Astrocyte (in vitro differentiated cells and primary cell): ENCODE measurements around the gene ZBTB44. TPM values are rescaled to one million over a fixed set of nuclear protein-coding genes. Genes with fewer than 3 reads are reported as not detected.

ENCODE experiments used
- DNase-seq: peaks from one replicate; pipeline ENCODE4 v3.0.0-alpha.2; 2010; ENCODE audit warnings: low read depth
- FAIRE-seq: peaks from 2 replicates; lab custom pipeline; 2011; peaks lifted over from hg19 to GRCh38; lab: Jason Lieb, UNC
- H2AFZ ChIP-seq: 2 replicates; pipeline ENCODE4 v1.6.0; 2012; ENCODE audit warnings: low read depth, low read length, inconsistent platforms
- H3K27ac ChIP-seq: 2 replicates; pipeline ENCODE4 v1.5.1; 2011; ENCODE audit warnings: low read depth, low read length, inconsistent platforms
- H3K27me3 ChIP-seq: 2 replicates; pipeline ENCODE4 v1.6.0; 2011; ENCODE audit warnings: low read length, inconsistent platforms; ENCODE audit not compliant: insufficient read depth
- H3K36me3 ChIP-seq: 2 replicates; pipeline ENCODE4 v1.5.1; 2011; ENCODE audit warnings: low read length, inconsistent platforms; ENCODE audit not compliant: insufficient read depth
- H3K4me1 ChIP-seq: 2 replicates; pipeline ENCODE4 v1.5.1; 2011; ENCODE audit warnings: low read length, inconsistent platforms; ENCODE audit not compliant: insufficient read depth
- H3K4me2 ChIP-seq: 2 replicates; pipeline ENCODE4 v1.6.0; 2012; ENCODE audit warnings: low read length, inconsistent platforms
- H3K4me3 ChIP-seq: 2 replicates; pipeline ENCODE4 v1.5.1; 2011; ENCODE audit warnings: low read depth, mild to moderate bottlenecking, low read length, inconsistent platforms; ENCODE audit not compliant: insufficient read depth
- H3K79me2 ChIP-seq: 2 replicates; pipeline ENCODE4 v1.6.0; 2012; ENCODE audit warnings: mild to moderate bottlenecking, low read length, inconsistent platforms; ENCODE audit not compliant: insufficient read depth
- H3K9ac ChIP-seq: 2 replicates; pipeline ENCODE4 v1.6.0; 2012; ENCODE audit warnings: mild to moderate bottlenecking, low read length, inconsistent platforms
- H3K9me3 ChIP-seq: 2 replicates; pipeline ENCODE4 v1.5.1; 2012; ENCODE audit warnings: low read depth, mild to moderate bottlenecking, low read length, inconsistent platforms; ENCODE audit not compliant: insufficient read depth
- H4K20me1 ChIP-seq: 2 replicates; pipeline ENCODE4 v1.6.0; 2012; ENCODE audit warnings: low read length, inconsistent platforms; ENCODE audit not compliant: insufficient read depth
- H3K27ac Mint-ChIP-seq: one replicate; pipeline ENCODE4 v1.8.0; 2021; ENCODE audit warnings: mild to moderate bottlenecking, mixed read lengths; ENCODE audit not compliant: unreplicated experiment
- H3K27me3 Mint-ChIP-seq: one replicate; pipeline ENCODE4 v1.8.0; 2021; ENCODE audit warnings: low read depth, mixed read lengths; ENCODE audit not compliant: unreplicated experiment
- H3K36me3 Mint-ChIP-seq: one replicate; pipeline ENCODE4 v1.8.0; 2021; ENCODE audit warnings: low read depth, mixed read lengths; ENCODE audit not compliant: unreplicated experiment
- H3K4me1 Mint-ChIP-seq: one replicate; pipeline ENCODE4 v1.8.0; 2021; ENCODE audit warnings: low read depth, mixed read lengths; ENCODE audit not compliant: unreplicated experiment
- H3K4me3 Mint-ChIP-seq: one replicate; pipeline ENCODE4 v1.8.0; 2021; ENCODE audit warnings: mild to moderate bottlenecking, moderate library complexity, mixed read lengths; ENCODE audit not compliant: unreplicated experiment
- H3K9me3 Mint-ChIP-seq: one replicate; pipeline ENCODE4 v1.8.0; 2021; ENCODE audit warnings: mild to moderate bottlenecking, mixed read lengths; ENCODE audit not compliant: unreplicated experiment
- CTCF ChIP-seq: IDR thresholded peaks from 2 replicates; pipeline ENCODE4 v1.5.1; 2011; ENCODE audit warnings: low read depth, mild to moderate bottlenecking, inconsistent platforms, low read length, moderate library complexity; ENCODE audit not compliant: insufficient read depth
- EZH2 ChIP-seq: IDR thresholded peaks from 2 replicates; pipeline ENCODE4 v1.6.1; 2012; ENCODE audit warnings: mild to moderate bottlenecking, low read length, inconsistent platforms; ENCODE audit not compliant: insufficient read depth
- total RNA-seq: library from RNA; stranded (reverse); gene quantifications from 2 replicates; pipeline ENCODE4 v1.2.1, GENCODE V29; 2021

Gene ZBTB44
- total RNA-seq, 1 donor from 2014 or later = 25.3 TPM

GRCh38 chr11:130216221-130216550 is 98.5 kb downstream of the ZBTB44 start:
- TF ChIP-seq CTCF = no peak
- no peak for TF ChIP-seq EZH2
- Mint-ChIP-seq H3K27ac (no peak overlapping the region), H3K4me1 (no peaks in the 10 kb centered on the region), H3K27me3 (peaks cover 56% of the 10 kb centered on the region), H3K4me3 (no peak overlapping the region), H3K9me3 (peaks cover 4% of the 10 kb centered on the region), H3K36me3 (peaks cover 2% of the 10 kb centered on the region)
- Histone ChIP-seq H3K79me2 (no peaks in the 10 kb centered on the region), H3K27ac (no peak overlapping the region), H2AFZ (no peak overlapping the region), H3K4me1 (no peaks in the 10 kb centered on the region), H3K4me3 (no peak overlapping the region), H3K9ac (no peak overlapping the region), H3K4me2 (no peak overlapping the region), H3K27me3 (peaks cover 40% of the 10 kb centered on the region), H3K36me3 (no peaks in the 10 kb centered on the region), H3K9me3 (no peaks in the 10 kb centered on the region), H4K20me1 (no peaks in the 10 kb centered on the region)
- FAIRE-seq (no peak), DNase-seq (no peak)

- Histone ChIP-seq H4K20me1 (no peaks in the 10 kb centered on the region), H3K36me3 (no peaks in the 10 kb centered on the region), H2AFZ (no peak overlapping the region), H3K4me2 (no peak overlapping the region), H3K79me2 (no peaks in the 10 kb centered on the region), H3K9ac (no peak overlapping the region), H3K9me3 (no peaks in the 10 kb centered on the region), H3K4me1 (no peaks in the 10 kb centered on the region), H3K27ac (no peak overlapping the region), H3K4me3 (no peak overlapping the region), H3K27me3 (peaks cover 41% of the 10 kb centered on the region)
- Mint-ChIP-seq H3K9me3 (no peaks in the 10 kb centered on the region), H3K27me3 (peaks cover 54% of the 10 kb centered on the region), H3K4me3 (no peak overlapping the region), H3K27ac (no peak overlapping the region), H3K36me3 (peaks cover 2% of the 10 kb centered on the region), H3K4me1 (no peaks in the 10 kb centered on the region)
- no peak for DNase-seq
- FAIRE-seq = no peak
- no peak for TF ChIP-seq EZH2
- TF ChIP-seq CTCF = no peak
Measured at GRCh38 chr11:130215531-130216220, 99.0 kb downstream of the ZBTB44 start.

- FAIRE-seq = no peak
- H3K9me3 Mint-ChIP-seq = no peaks in the 10 kb centered on the region
- DNase-seq = no peak
- H3K27me3 Mint-ChIP-seq = peaks cover 60% of the 10 kb centered on the region
- H3K4me3 Mint-ChIP-seq = no peak overlapping the region
- H3K4me1 Mint-ChIP-seq = no peaks in the 10 kb centered on the region
- Histone ChIP-seq H3K4me2 (no peak overlapping the region), H3K4me1 (no peaks in the 10 kb centered on the region), H3K79me2 (no peaks in the 10 kb centered on the region), H4K20me1 (no peaks in the 10 kb centered on the region), H3K4me3 (no peak overlapping the region), H3K9ac (no peak overlapping the region), H3K27me3 (peaks cover 41% of the 10 kb centered on the region), H3K36me3 (no peaks in the 10 kb centered on the region), H3K9me3 (no peaks in the 10 kb centered on the region), H2AFZ (no peak overlapping the region), H3K27ac (no peak overlapping the region)
- TF ChIP-seq CTCF (no peak), EZH2 (no peak)
- no peak overlapping the region for H3K27ac Mint-ChIP-seq
- peaks cover 2% of the 10 kb centered on the region for H3K36me3 Mint-ChIP-seq
Measured at GRCh38 chr11:130214861-130215530, 99.7 kb downstream of the ZBTB44 start.
